K562 treated with DMSO at 1 percent for 24 hours (cell line): Measurements from ENCODE around the gene GPX4. TPM values are rescaled to one million over a fixed set of nuclear protein-coding genes. Genes with fewer than 3 reads are reported as not detected.

Source experiments
- total RNA-seq: library from RNA; unstranded; fragments of 300-600 nt; gene quantifications from 2 replicates; pipeline ENCODE4 v1.2.3, GENCODE V29; 2022; ENCODE audit warnings: low read depth; ENCODE audit not compliant: insufficient read depth

The GPX4 gene, protein sequence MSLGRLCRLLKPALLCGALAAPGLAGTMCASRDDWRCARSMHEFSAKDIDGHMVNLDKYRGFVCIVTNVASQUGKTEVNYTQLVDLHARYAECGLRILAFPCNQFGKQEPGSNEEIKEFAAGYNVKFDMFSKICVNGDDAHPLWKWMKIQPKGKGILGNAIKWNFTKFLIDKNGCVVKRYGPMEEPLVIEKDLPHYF
- 1,084 and 1,166 TPM in 2 replicates for total RNA-seq

DNA sequence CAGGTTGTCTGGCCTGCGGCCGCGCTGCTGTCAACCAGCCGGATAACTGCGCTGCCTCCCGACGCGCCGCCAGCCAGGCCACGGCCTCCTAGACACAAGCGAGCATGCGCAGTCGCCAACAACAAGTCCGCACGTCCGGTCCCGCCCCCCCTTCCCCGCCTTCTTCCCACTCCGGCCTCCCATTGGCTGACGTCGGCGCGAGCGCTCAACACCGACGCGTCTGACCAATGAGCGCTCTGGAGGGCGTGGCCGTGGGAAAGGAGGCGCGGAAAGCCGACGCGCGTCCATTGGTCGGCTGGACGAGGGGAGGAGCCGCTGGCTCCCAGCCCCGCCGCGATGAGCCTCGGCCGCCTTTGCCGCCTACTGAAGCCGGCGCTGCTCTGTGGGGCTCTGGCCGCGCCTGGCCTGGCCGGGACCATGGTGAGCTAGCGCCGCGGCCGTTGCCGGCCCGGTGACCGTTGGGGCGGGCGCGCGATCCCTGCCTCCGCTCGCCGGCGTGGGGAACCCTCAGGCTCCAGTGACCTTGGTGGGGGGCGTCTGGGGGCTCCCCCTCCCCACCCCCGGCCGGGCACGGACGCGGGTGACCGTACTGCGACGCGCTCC is at the start of gene GPX4:
GPX4 (plus strand) TSS at position 287 of the 603 bp plus-strand sequence; CDS start at position 337, 50 bp downstream.

DNA sequence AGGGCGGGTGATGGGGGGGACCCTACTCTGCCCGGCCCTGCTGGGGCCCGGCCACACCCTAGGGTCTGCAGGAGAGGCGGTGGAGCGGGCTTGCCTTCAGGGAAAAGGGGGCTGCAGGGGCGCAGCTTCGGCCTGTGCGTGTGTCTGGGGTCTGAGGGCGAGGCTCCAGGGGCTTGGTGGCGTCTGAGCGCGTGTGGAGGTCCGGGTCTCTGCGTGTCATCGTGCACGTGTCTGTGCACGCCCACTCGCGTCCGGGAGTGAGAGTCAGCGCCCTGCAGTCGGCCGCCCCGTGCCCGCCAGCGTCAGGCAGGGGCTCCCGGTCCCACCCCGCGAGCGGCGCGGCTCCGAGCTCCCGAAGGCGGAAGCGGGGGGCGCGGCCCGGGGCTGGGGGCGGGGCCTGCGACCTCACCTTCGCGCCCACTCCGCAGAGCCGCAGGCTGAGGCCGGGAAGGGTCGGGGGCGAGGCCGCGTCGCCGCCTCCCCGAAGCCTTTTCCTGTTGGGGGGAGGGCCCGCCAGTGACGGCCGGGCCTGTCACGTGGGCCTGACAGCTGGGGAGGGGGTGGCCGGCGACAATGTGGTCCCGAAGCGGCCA is 37.0 kb upstream of the GPX4 start, which contains the start of gene ARHGAP45:
ARHGAP45 (plus strand) TSS at position 420 of the 593 bp plus-strand sequence. CDS start 239 bp downstream, outside the sequence.

DNA sequence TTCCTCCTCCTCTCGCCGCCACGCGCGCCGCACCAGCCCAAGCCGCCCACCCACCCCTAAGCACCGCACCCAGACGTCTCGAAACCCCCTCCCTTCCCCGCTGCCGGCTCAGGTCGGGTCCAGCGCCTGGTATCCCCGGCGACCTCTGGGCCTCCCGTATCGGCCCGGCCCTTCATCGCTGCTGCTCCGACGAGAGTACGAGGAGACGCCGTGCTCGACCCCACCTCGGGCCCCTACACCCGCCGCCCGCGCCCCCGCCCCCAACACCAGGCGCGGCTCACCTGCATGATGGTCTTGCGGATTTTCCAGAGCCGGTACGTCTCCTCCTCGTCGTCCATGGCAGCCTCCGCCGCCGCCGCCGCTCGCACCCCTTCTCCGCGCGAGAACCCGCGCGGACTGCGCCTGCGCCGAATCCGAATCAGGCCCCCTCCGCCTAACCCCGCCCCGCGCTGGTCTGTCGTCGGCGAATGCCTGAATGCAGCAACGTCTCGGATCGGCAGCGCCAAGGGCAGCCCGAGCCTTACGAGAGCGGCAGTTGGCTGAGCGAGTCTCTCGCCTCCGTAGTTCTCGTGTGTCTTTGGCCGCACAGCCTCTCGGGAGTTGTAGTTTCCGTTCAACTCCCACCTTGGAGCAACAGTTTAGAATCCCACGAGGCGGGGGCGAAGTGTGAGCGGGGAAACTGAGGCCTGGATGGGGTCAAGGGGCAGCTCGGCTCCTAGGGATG is 8.7 kb upstream of the GPX4 start, which contains the start of gene POLR2E:
POLR2E (minus strand) TSS at position 398 of the 724 bp plus-strand sequence; CDS start at position 338, 60 bp downstream.

Other genes with a start within 250 kb of the GPX4 start
- gene CFD, start 244.3 kb upstream of the GPX4 start, total RNA-seq = 64.6 and 67.7 TPM in 2 replicates
- 58.2 and 66.2 TPM in 2 replicates for gene MED16, start 210.8 kb upstream of the GPX4 start, total RNA-seq
- gene RNU6-9, start 210.5 kb upstream of the GPX4 start, total RNA-seq = not detected in 2 replicates
- gene R3HDM4, start 190.8 kb upstream of the GPX4 start, total RNA-seq = 169 and 193 TPM in 2 replicates
- gene KISS1R, start 186.7 kb upstream of the GPX4 start, total RNA-seq = 4.8 and 5.2 TPM in 2 replicates
- 72.0 and 83.1 TPM in 2 replicates for gene ARID3A, start 178.0 kb upstream of the GPX4 start, total RNA-seq
- 89.2 and 91.4 TPM in 2 replicates for gene WDR18, start 119.6 kb upstream of the GPX4 start, total RNA-seq
- gene GRIN3B, start 103.6 kb upstream of the GPX4 start, total RNA-seq = 0.66 and 0.73 TPM in 2 replicates
- 234 and 259 TPM in 2 replicates for gene TMEM259, start 82.9 kb upstream of the GPX4 start, total RNA-seq
- gene RNU6-2, start 82.5 kb upstream of the GPX4 start, total RNA-seq = not detected in 2 replicates
- 103 and 109 TPM in 2 replicates for gene CNN2, start 77.4 kb upstream of the GPX4 start, total RNA-seq
- gene ABCA7, start 63.9 kb upstream of the GPX4 start, total RNA-seq = 68.1 and 68.5 TPM in 2 replicates
- gene ARHGAP45, start 36.8 kb upstream of the GPX4 start, total RNA-seq = 26.5 and 30.6 TPM in 2 replicates
- gene POLR2E, start 8.6 kb upstream of the GPX4 start, total RNA-seq = 298 and 316 TPM in 2 replicates
- gene SBNO2, start 70.3 kb downstream of the GPX4 start, total RNA-seq = 48.0 and 49.2 TPM in 2 replicates
- 143 and 156 TPM in 2 replicates for gene STK11, start 101.8 kb downstream of the GPX4 start, total RNA-seq
- 7.1 and 10.1 TPM in 2 replicates for gene CBARP, start 134.0 kb downstream of the GPX4 start, total RNA-seq
- 387 and 503 TPM in 2 replicates for gene ATP5F1D, start 137.8 kb downstream of the GPX4 start, total RNA-seq
- gene MIDN, start 144.6 kb downstream of the GPX4 start, total RNA-seq = 68.5 and 71.2 TPM in 2 replicates
- gene CIRBP, start 165.3 kb downstream of the GPX4 start, total RNA-seq = 121 and 125 TPM in 2 replicates
- 76.4 and 82.4 TPM in 2 replicates for gene FAM174C, start 171.5 kb downstream of the GPX4 start, total RNA-seq
- gene EFNA2, start 181.9 kb downstream of the GPX4 start, total RNA-seq = not detected in 2 replicates